GM12873 (cell line): ENCODE data around the gene CYP2C8.

Experiments used
- CTCF ChIP-seq: IDR thresholded peaks from 2 replicates; pipeline ENCODE4 v1.5.1; 2012; ENCODE audit warnings: low read depth, mild to moderate bottlenecking, moderate library complexity, low read length, control low read depth; ENCODE audit not compliant: insufficient read depth; ENCODE audit errors: missing control alignments

The CYP2C8 gene

GRCh38 chr10:95049919-95050318, 19.4 kb downstream of the CYP2C8 start:
- no peak for TF ChIP-seq CTCF

- no peak for TF ChIP-seq CTCF
These were observed 21.1 kb downstream of the CYP2C8 start for GRCh38 chr10:95048206-95048605.

GRCh38 chr10:95039281-95039680, 30.0 kb downstream of the CYP2C8 start:
- TF ChIP-seq CTCF, result no peak

- TF ChIP-seq CTCF, result no peak
These were observed 33.7 kb downstream of the CYP2C8 start for GRCh38 chr10:95035332-95036295.

GRCh38 chr10:95034401-95034800, 34.9 kb downstream of the CYP2C8 start:
- TF ChIP-seq CTCF, result no peak

GRCh38 chr10:95031656-95032055, 37.6 kb downstream of the CYP2C8 start:
- TF ChIP-seq CTCF, result no peak

GRCh38 chr10:95026461-95026860, 42.8 kb downstream of the CYP2C8 start:
- no peak for TF ChIP-seq CTCF
